HG02759 (cell line): ENCODE measurements around the gene HECW1.
"Not testable (repeated sequence)": the region's sequence is repeated elsewhere in the genome, so short reads cannot be mapped to it uniquely, and the experiment has no call there.

ENCODE experiments used
- ATAC-seq: cut with Tn5 transposase; IDR thresholded peaks from one replicate; pipeline ENCODE4 v1.9.1; 2021; ENCODE audit warnings: mild to moderate bottlenecking, moderate library complexity; ENCODE audit not compliant: unreplicated experiment

Gene HECW1

DNA sequence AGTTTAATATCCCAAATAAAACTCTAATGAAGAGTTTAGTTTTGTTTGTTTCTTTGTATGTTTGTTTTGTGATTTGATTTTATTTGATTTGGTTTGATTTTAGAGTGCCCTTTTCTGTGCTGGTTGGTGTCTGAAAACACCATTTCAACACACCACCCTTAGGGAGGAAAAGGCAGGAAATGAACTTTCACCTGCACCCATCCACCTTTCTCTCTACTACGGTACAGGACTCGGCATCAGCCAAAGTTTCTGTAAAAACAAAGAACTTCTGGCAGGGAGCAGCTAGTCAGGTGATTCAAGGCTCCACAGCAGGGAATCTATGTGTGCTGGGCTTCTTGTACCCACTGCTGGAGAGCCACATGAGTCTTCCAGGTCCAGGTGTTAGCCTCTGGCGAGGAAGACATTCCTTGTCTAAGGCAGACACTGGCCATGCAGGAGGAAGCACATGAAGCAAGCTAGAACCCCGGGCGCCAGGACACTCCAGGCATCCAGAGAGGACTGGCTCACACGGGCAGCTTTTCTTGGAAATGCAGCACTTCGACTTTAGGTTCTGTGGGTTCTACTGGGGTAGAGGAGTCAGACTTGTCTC lies 448.4 kb downstream of the HECW1 start:
- ATAC-seq: no peak

DNA sequence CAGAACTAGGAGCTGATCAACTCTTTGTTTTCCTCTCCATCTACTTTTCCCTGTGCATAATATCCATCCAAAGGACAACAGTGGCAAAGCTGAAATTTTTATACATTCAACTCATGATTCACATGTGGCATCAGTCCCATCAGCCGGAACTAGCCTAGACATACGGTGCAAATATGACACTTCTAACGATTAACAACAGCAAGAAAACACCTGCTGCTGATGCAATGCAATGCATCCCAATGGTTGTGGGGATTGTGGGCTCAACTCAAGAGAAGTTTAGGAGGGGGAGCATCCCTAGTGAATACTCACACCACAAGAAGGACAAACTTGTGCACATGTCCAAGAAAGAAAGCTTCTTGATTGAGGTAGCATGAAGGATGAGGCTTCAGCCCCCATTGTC lies 449.9 kb downstream of the HECW1 start:
- ATAC-seq: no peak

DNA sequence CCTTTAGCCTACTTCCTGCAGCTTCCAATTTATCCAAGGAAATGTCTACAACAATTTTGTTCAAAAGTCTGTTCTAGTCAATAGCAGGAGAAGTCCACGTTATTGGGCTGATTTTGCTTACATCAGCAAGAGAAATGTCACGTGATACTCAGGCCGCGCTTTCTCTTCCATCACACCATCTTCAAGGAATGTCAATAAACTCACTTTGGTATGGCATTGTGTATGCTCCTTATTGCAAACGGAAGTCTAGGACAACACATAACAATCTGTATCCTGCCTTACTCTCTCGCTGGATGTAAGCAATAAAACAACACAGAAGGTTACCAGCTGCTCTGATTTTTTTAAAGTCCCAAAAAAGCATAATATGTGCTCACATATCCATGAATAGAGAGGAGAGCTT lies 453.3 kb downstream of the HECW1 start:
- ATAC-seq: no peak

DNA sequence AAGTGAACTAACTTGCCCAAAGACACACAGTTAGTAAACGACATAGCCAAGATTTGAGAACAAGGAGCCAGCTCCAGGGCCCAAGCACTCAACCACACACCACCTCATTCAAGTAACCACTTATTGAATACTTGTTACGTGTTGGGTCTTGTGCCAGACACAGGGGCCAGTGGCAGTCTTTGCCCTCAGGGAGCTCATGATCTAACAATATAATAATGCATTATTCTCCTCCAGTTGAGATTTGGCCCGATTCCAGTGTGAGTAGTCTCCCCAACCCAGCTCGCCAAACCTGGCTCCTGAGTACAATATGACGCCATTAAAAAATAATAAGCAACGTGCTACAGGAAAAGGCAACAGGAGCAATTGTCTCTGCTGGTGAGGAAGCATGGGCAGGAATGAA lies 456.1 kb downstream of the HECW1 start:
- ATAC-seq: no peak

DNA sequence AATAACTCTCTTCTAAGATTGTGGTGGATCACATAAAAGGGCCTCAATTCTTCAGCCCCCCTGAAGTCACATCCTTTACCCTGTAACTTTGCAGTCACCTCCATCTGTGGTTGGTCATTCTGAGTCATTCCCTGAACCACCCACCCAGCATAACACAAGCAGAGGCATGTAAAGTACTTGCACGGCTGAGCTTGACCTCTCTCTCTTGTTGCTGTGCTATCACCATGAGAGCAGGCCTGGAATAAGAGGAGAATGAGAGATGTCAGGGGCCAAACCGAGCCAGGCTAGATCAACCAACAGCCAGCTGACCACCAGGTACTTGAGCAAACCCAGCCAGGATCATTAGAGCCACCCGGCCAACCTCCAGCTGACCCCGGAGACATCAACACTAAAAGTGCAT lies 457.0 kb downstream of the HECW1 start:
- ATAC-seq: peak; percentile 94

DNA sequence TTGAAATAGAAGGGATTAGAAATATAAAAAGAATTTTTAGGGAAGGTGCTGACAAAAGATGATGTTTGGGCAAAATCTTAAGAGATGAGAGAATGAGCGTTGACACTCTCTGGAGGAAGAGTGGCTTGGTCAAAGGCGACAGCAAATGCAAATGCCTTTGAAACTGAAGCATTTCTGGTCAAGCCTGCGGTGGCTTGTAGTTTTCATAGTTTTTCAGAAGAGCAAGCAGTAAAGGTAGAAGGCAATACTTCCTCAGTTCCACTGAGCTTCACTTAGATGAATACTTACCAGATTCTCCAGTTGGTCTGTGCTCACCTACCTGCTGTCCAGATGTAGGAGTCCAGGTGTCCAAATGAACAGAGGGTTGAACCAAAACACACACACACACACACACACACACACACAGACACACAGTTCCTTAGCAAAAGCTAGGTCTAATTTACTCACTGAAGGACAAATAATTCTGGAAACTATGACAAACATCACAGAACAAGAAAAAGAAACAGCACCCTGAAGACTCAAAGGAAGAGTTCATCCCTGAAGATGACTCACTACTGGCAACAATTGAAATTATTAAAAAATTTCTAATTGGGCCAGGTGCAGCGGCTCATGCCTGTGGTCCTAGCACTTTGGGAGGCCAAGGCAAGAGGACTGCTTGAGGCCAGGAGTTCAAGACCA lies 458.4 kb downstream of the HECW1 start:
- no peak for ATAC-seq

DNA sequence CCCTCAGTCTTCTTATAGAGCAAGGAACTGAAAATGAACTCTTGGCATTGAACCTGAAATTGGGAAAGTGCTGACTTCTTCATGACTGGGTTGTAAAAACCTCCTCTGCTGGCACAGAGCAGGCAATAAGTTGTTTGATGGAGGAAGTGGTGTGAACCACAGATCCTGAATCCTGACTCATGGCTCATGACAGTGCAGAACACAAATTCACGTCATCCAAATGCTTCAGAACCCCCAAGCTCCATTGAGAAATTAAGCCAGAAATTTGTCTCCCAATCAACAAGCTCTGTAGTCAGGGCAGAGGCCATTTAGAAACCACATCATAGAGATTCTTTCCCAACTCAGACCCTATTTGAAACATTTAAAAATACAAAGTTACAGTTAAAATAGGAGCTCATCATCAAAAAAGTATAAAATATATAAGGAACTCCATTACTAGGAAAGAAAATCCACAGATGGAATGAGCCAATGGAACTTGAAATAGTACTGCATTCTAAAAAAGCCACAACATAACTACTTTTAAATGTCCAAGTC lies 460.1 kb downstream of the HECW1 start:
- no peak for ATAC-seq

DNA sequence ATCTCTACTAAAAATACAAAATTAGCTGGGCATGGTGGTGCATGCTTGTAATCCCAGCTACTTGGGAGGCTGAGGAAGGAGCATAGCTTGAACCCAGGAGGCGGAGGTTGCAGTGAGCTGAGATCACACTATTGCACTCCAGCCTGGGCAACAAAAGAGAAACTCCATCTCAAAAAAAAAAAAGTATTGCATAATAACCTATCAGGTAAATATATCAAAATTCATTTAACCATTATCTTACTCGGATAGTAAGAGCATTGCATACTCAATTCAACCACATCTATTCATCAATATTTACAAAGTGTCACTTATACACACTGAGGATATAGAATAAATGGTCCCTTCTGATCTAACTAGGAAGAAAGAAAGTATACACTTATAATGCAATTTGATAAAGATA lies 461.4 kb downstream of the HECW1 start:
- not testable (repeated sequence) for ATAC-seq

DNA sequence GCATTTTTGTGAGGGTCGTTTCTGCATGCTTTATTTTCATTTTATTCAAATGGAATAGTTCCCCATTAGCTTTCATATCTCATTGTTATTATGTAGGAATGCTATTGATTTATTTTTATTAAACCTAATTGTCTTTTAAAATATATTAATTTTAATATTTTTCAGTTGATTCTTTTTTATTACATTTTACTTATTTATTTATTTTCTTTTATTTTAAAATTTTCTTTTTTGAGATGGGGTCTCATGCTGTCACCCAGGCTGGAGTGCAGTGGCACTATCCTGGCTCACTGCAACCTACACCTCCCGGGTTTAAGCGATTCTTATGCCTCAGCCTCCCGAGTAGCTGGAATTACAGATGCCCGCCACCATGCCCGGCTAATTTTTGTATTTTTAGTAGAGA lies 463.1 kb downstream of the HECW1 start:
- ATAC-seq: no peak

DNA sequence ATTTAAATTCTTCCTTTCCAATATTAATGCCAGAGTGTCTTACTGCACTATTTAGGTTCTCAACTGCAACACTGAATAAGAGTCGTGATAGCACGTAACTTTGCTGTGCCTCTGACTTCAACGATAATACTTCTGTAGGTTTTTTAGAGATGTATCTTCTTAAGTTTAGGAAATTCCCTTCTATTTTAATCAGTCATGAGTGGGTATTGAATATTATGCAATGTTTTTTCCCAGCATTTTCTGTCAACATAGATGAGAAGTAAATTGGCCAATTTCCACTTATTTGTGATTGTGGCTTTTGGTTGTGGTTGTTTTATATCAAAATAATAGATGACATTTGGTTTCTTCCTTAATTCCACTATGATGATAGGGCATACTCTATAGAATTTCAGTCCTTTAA lies 463.8 kb downstream of the HECW1 start:
- ATAC-seq: no peak

DNA sequence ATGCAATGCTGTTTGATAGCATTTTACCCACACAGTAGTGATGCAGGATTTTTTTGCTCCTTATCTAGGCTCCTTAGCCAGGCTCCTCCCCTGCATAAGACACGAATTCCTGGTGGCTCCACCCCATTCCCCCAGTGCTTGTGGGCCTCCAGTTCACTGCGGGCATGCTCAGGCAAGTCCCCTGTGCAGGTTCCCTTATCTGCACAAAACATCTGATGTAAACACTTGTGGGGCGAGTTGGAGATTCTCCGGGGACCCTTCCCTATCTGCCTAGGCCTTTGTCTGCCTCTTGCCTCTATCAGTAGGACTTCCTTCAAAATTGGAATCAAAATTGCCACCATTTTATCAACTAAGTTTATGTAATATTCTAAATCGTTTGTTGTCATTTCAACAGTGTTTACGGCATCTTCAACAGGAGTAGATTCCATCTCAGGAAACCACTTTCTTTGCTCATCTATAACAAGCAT lies 465.1 kb downstream of the HECW1 start:
- no peak for ATAC-seq

DNA sequence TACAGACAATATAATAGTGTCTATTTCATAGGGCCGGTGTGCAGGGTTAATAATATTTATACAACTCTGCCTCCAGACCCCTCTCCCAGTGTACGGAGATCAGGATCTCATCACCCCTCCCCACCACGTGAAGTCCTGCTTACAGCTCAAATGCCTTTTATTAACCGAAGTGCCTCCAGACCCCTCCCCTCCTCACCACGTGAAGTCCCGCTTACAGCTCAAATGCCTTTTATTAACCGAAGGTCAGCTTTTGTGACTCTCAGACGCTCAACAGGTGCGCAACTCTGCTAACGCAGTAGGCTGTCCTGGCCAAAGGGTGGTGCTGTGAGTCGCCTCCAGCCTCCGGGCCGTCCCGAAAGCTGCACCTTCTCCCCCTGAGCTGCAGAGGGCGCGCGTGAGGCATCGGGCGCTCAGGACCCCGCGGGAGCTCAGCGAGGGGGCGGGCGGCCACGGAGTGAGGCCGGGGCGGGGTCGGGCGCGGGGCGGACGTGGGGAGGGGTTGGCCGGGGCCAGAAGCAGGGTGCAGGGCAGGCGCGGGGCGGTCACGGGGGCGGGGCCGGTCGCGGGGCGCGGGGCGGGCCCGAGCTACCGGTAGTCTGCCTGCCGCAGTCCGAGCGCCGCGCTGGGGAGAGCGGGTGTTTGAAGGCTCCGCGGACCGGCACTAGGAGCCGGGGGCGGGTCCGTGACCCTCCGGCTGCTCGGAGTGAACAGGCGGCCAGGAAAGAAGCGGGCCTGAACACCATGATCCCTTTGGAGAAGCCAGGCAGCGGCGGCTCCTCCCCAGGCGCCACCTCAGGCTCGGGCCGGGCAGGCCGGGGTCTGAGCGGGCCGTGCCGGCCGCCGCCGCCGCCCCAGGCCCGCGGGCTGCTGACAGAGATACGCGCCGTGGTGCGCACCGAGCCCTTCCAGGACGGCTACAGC lies 470.3 kb downstream of the HECW1 start, which contains the start of gene STK17A:
TSS of gene STK17A (plus strand) at position 606 of the 921 bp plus-strand sequence. CDS start at position 742, 136 bp downstream.
- peak; percentile 78 for ATAC-seq

DNA sequence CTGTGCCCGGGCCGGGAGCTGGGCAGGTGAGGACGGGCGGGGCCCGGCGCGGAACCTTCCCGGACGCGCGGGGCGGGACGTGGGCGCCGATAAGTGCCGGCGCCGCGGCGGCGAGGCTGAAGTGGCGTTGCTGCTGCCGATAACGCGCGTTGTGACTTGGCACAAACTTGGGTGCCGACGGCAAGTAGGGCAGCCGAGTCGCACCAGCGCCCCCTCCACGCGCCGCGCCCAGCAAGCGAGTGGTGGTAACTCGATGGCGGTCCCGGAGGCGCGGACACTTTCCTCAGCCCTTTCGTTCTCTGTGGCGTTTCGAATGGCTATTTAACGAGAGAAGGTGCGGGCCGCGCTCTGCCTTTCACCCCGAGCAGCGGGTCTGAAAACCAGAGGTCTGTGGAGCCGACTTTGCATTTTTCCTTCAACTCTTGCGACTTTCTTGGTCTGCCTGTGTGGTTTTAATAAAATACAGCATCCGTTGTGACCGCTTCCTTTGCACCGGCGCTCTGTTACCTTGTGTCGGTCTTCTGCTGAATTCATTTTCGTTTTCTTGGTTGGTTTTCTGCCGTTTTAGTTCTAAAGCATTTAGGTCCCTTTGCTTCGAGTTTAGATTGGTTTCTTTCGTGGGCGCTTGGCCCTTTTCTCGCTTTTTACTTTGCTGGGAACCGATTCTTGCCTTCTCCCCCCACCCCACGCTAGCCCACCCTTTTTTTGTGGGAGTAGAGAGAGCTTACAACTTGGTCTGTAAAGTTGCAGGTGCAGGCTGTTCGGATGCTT lies 471.2 kb downstream of the HECW1 start:
- peak; percentile 24 for ATAC-seq

DNA sequence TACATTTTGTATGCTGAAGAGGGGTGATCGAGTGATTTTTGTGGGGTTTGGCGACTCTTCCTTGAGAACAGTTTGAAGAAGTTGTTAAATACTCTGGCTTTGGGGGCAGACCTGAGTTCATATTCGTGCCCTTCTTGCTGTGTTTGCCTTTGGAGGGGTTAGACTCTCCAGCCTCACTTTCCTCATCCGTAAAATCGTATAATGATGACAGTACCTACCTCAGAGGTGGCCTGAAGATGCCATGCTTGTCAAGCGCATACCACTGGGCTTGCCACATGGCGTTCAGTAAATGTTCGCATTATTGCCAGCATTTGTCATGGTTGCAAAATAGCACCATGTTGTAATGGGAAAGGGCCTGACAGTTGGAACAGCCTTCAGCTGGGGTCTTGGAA lies 471.7 kb downstream of the HECW1 start:
- no peak for ATAC-seq

DNA sequence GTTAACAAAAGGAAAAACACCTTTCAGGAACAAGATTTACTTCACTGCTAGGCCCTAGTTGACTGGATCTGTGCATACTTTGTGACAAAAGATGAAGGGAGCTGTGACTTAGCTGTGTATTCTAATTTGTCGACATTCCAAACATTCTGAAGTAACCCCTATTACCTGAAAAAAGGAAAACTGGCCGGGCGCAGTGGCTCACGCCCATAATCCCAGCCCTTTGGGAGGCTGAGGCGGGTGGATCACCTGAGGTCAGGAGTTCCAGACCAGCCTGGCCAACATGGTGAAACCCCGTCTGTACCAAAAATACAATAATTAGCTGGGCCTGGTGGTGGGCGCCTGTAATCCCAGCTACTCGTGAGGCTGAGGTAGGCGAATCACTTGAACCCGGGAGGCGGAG lies 472.3 kb downstream of the HECW1 start:
- ATAC-seq: not testable (repeated sequence)

DNA sequence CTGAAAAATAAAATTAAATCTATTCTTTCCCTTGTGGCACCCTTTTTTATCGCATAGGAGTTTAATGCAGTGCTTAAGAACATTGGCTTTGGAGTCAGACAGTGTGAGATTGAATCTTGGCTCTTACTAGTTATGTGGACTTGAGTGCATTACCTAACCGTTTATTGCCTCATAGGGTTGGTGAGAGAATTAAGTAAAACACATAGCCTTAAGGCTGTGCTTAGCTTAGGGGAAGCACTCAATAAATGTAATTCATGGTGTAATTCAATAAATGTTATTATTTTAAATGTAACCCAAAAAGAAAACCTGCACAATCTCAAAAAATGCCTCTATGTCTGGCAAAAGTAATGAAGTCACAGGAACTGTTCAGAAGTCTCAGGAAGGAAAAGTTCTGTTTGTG lies 473.1 kb downstream of the HECW1 start:
- ATAC-seq: no peak

DNA sequence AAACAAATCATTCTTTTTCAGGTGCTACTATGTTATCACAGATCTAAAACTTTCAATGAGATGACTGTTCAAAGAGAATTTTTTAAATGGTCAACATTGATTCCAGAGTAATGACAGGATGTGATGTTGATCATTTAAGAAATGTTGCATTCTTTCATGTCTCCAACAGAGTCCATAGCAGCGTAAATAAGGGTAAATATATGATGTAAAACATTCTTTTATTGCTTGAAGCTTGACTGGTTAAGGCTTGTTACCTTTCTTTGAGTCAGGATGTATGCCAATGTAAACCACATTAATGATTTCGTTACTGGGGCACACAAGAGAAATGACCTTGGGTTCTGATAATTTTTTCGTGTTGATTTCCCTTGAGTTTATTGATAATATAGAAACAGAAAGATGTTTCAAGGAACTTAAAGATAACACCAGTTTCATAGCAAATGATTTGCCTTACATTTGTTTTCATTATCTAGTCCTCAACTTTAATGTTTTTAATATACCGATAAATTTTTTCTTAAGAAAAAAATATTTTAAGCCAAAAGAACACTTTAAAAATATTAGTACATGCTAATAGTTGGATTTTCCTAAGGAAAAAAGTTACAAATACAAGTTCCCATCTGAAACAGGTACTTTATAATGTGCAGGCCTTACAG lies 473.9 kb downstream of the HECW1 start:
- no peak for ATAC-seq

DNA sequence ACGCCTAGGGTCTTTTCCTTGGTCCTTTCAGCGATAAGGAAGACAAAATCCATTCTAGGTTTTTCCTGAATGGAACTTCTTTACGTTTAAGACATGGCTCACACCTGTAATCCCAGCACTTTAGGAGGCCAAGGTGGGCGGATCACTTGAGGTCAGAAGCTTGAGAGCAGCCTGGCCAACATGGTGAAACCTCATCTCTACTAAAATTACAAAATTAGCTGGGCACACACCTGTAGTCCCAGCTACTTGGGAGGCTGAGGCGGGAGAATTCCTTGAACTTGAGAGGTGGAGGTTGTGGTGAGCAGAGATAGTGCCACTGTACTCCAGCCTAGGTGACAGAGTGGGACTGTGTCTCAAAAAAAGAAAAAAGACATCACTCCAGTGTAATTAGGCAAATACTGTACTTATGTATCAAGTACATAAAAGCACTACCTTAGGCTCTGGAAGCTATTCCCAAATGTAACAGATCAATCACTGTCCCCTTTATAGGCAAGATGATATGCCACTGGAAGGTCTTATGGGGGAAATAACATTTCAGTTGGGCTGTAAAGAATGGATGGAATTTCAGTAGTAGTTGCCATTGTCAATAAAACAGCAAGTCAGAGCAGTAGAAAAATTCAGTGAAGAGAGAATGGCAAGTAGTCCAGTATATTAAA lies 476.2 kb downstream of the HECW1 start:
- no peak for ATAC-seq

DNA sequence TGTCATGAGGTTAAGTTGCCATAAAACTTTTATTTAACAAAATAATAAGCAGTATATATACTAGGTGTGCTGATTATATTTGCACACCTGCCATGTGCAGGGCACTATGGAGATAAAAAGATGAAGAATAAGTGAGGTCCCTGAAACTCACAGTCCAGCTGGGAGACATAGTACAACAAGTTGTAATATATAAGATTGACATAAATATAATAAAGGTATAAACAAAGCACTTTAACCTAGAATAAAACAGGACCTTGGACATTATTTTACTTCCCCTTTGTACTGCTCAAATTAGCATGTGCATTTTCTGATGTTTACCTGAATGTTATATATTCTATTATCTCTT lies 476.7 kb downstream of the HECW1 start:
- ATAC-seq: no peak

DNA sequence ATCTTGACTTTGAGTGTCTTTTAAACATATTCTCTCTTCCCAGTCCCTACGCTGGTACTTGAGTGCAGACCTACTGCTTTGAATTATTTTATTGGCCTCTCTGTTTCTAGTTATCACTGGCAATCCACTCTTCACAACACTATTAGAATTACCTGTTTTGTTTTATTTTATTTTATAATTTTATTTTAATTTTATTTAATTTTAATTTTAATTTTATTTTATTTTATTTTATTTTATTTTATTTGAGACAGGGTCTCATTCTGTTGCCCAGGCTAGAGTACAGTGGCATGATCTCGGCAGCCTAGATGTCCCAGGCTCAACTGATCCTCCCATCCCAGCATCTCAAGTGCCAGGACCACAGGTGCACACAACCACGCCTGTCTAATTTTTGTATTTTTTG lies 477.3 kb downstream of the HECW1 start:
- ATAC-seq: no peak
